Activated CD4-positive, alpha-beta T cell treated with anti-CD3 and anti-CD28 coated beads, Interleukin-2, amount 10 ng/mL, durations not matched to agents 7 days and 5 days (primary cell): ENCODE results near the gene ROBO1. TPM values are rescaled to one million over a fixed set of nuclear protein-coding genes. Genes with fewer than 3 reads are reported as not detected.

Experiments
- CTCF ChIA-PET: fragments of 350-600 bp; sonication (Branson Sonifier 250); formaldehyde crosslinking; loops from one replicate; lab custom pipeline; 2021; ENCODE audit warnings: antibody characterized with exemption; lab: Charles Lee
- POLR2A ChIA-PET: fragments of 350-600 bp; sonication (Branson Sonifier 250); formaldehyde crosslinking; loops from one replicate; lab custom pipeline; 2021; ENCODE audit warnings: antibody characterized with exemption; lab: Charles Lee
- DNase-seq: peaks from one replicate; pipeline ENCODE4 v3.0.0-alpha.2; 2020
- H3K27ac Mint-ChIP-seq: one replicate; pipeline ENCODE4 v1.8.0; 2021; ENCODE audit warnings: mild to moderate bottlenecking, moderate library complexity, mixed read lengths
- H3K27me3 Mint-ChIP-seq: one replicate; pipeline ENCODE4 v1.8.0; 2021; ENCODE audit warnings: mixed read lengths
- H3K36me3 Mint-ChIP-seq: one replicate; pipeline ENCODE4 v1.8.0; 2021; ENCODE audit warnings: low read depth, mixed read lengths
- H3K4me1 Mint-ChIP-seq: one replicate; pipeline ENCODE4 v1.8.0; 2021; ENCODE audit warnings: mixed read lengths
- H3K4me3 Mint-ChIP-seq: one replicate; pipeline ENCODE4 v1.8.0; 2021; ENCODE audit warnings: mild to moderate bottlenecking, moderate library complexity, mixed read lengths
- H3K9me3 Mint-ChIP-seq: one replicate; pipeline ENCODE4 v1.8.0; 2021; ENCODE audit warnings: mixed read lengths
- total RNA-seq, 2 experiments: library from RNA; stranded (reverse); gene quantifications; one replicate each; pipeline ENCODE4 v1.2.3, GENCODE V29; 2021

ROBO1 gene
- total RNA-seq, 2 experiments from 2014 or later, result 0.55 to 0.62 TPM

GRCh38 chr3:78745847-78746246 lies 1022.0 kb downstream of the ROBO1 start:
- POLR2A ChIA-PET, result no interaction called here
- Mint-ChIP-seq H3K9me3 (peaks cover 5% of the 10 kb centered on the region), H3K4me3 (no peak overlapping the region), H3K4me1 (no peaks in the 10 kb centered on the region), H3K27me3 (no peaks in the 10 kb centered on the region), H3K36me3 (no peaks in the 10 kb centered on the region), H3K27ac (no peak overlapping the region)
- CTCF ChIA-PET, result no interaction called here
- DNase-seq, result no peak

- no peak for DNase-seq
- Mint-ChIP-seq H3K27ac (no peak overlapping the region), H3K4me3 (no peak overlapping the region), H3K27me3 (no peaks in the 10 kb centered on the region), H3K36me3 (no peaks in the 10 kb centered on the region), H3K9me3 (peaks cover 5% of the 10 kb centered on the region), H3K4me1 (no peaks in the 10 kb centered on the region)
- CTCF ChIA-PET, result no interaction called here
- POLR2A ChIA-PET, result no interaction called here
Observed at GRCh38 chr3:78742491-78742890, 1025.3 kb downstream of the ROBO1 start.

- H3K36me3 Mint-ChIP-seq, result no peaks in the 10 kb centered on the region
- no peak overlapping the region for H3K27ac Mint-ChIP-seq
- H3K9me3 Mint-ChIP-seq, result peaks cover 5% of the 10 kb centered on the region
- no peak for DNase-seq
- H3K4me3 Mint-ChIP-seq, result no peak overlapping the region
- POLR2A ChIA-PET, result no interaction called here
- no peaks in the 10 kb centered on the region for H3K4me1 Mint-ChIP-seq
- H3K27me3 Mint-ChIP-seq, result no peaks in the 10 kb centered on the region
- CTCF ChIA-PET, result no interaction called here
Observed at GRCh38 chr3:78742041-78742440, 1025.8 kb downstream of the ROBO1 start.

GRCh38 chr3:78741066-78741645 lies 1026.6 kb downstream of the ROBO1 start:
- H3K4me1 Mint-ChIP-seq, result no peaks in the 10 kb centered on the region
- no peak overlapping the region for H3K4me3 Mint-ChIP-seq
- peaks cover 5% of the 10 kb centered on the region for H3K9me3 Mint-ChIP-seq
- DNase-seq, result no peak
- H3K27ac Mint-ChIP-seq, result no peak overlapping the region
- H3K36me3 Mint-ChIP-seq, result no peaks in the 10 kb centered on the region
- CTCF ChIA-PET, result no interaction called here
- H3K27me3 Mint-ChIP-seq, result no peaks in the 10 kb centered on the region
- POLR2A ChIA-PET, result no interaction called here

GRCh38 chr3:78738833-78739232 lies 1029.0 kb downstream of the ROBO1 start:
- DNase-seq, result no peak
- Mint-ChIP-seq H3K27me3 (no peaks in the 10 kb centered on the region), H3K27ac (no peak overlapping the region), H3K9me3 (no peaks in the 10 kb centered on the region), H3K4me3 (no peak overlapping the region), H3K36me3 (no peaks in the 10 kb centered on the region), H3K4me1 (no peaks in the 10 kb centered on the region)
- ChIA-PET CTCF (no interaction called here), POLR2A (no interaction called here)

- Mint-ChIP-seq H3K36me3 (no peaks in the 10 kb centered on the region), H3K4me3 (no peak overlapping the region), H3K9me3 (no peaks in the 10 kb centered on the region), H3K4me1 (no peaks in the 10 kb centered on the region), H3K27ac (no peak overlapping the region), H3K27me3 (no peaks in the 10 kb centered on the region)
- POLR2A ChIA-PET, result no interaction called here
- CTCF ChIA-PET, result no interaction called here
- DNase-seq, result no peak
Observed at GRCh38 chr3:78737988-78738387, 1029.8 kb downstream of the ROBO1 start.

- Mint-ChIP-seq H3K4me3 (no peak overlapping the region), H3K27me3 (no peaks in the 10 kb centered on the region), H3K27ac (no peak overlapping the region), H3K36me3 (no peaks in the 10 kb centered on the region), H3K4me1 (no peaks in the 10 kb centered on the region), H3K9me3 (no peaks in the 10 kb centered on the region)
- CTCF ChIA-PET, result no interaction called here
- POLR2A ChIA-PET, result no interaction called here
- no peak for DNase-seq
Observed at GRCh38 chr3:78736863-78737262, 1030.9 kb downstream of the ROBO1 start.

- H3K27ac Mint-ChIP-seq, result no peak overlapping the region
- CTCF ChIA-PET, result no interaction called here
- no peaks in the 10 kb centered on the region for H3K4me1 Mint-ChIP-seq
- no peak for DNase-seq
- POLR2A ChIA-PET, result no interaction called here
- H3K9me3 Mint-ChIP-seq, result no peaks in the 10 kb centered on the region
- no peaks in the 10 kb centered on the region for H3K27me3 Mint-ChIP-seq
- no peaks in the 10 kb centered on the region for H3K36me3 Mint-ChIP-seq
- no peak overlapping the region for H3K4me3 Mint-ChIP-seq
Observed at GRCh38 chr3:78734048-78734637, 1033.7 kb downstream of the ROBO1 start.

- no peak overlapping the region for H3K27ac Mint-ChIP-seq
- ChIA-PET POLR2A (no interaction called here), CTCF (no interaction called here)
- H3K9me3 Mint-ChIP-seq, result no peaks in the 10 kb centered on the region
- no peaks in the 10 kb centered on the region for H3K4me1 Mint-ChIP-seq
- no peak for DNase-seq
- no peaks in the 10 kb centered on the region for H3K36me3 Mint-ChIP-seq
- no peak overlapping the region for H3K4me3 Mint-ChIP-seq
- no peaks in the 10 kb centered on the region for H3K27me3 Mint-ChIP-seq
Observed at GRCh38 chr3:78732893-78733292, 1034.9 kb downstream of the ROBO1 start.

GRCh38 chr3:78732471-78732870 lies 1035.3 kb downstream of the ROBO1 start:
- Mint-ChIP-seq H3K9me3 (no peaks in the 10 kb centered on the region), H3K27ac (no peak overlapping the region), H3K4me3 (no peak overlapping the region), H3K36me3 (no peaks in the 10 kb centered on the region), H3K4me1 (no peaks in the 10 kb centered on the region), H3K27me3 (no peaks in the 10 kb centered on the region)
- CTCF ChIA-PET, result no interaction called here
- DNase-seq, result no peak
- POLR2A ChIA-PET, result no interaction called here

- H3K36me3 Mint-ChIP-seq, result no peaks in the 10 kb centered on the region
- no peaks in the 10 kb centered on the region for H3K4me1 Mint-ChIP-seq
- no peak overlapping the region for H3K27ac Mint-ChIP-seq
- H3K9me3 Mint-ChIP-seq, result no peaks in the 10 kb centered on the region
- ChIA-PET POLR2A (no interaction called here), CTCF (no interaction called here)
- DNase-seq, result no peak
- H3K4me3 Mint-ChIP-seq, result no peak overlapping the region
- no peaks in the 10 kb centered on the region for H3K27me3 Mint-ChIP-seq
Observed at GRCh38 chr3:78729946-78730345, 1037.9 kb downstream of the ROBO1 start.

- no peak for DNase-seq
- ChIA-PET POLR2A (no interaction called here), CTCF (no interaction called here)
- H3K9me3 Mint-ChIP-seq, result no peaks in the 10 kb centered on the region
- H3K4me1 Mint-ChIP-seq, result no peaks in the 10 kb centered on the region
- no peak overlapping the region for H3K4me3 Mint-ChIP-seq
- H3K36me3 Mint-ChIP-seq, result no peaks in the 10 kb centered on the region
- no peaks in the 10 kb centered on the region for H3K27me3 Mint-ChIP-seq
- no peak overlapping the region for H3K27ac Mint-ChIP-seq
Observed at GRCh38 chr3:78728406-78729145, 1039.2 kb downstream of the ROBO1 start.

- H3K4me1 Mint-ChIP-seq, result no peaks in the 10 kb centered on the region
- no peaks in the 10 kb centered on the region for H3K9me3 Mint-ChIP-seq
- ChIA-PET POLR2A (no interaction called here), CTCF (no interaction called here)
- no peak overlapping the region for H3K27ac Mint-ChIP-seq
- no peak for DNase-seq
- no peaks in the 10 kb centered on the region for H3K36me3 Mint-ChIP-seq
- no peaks in the 10 kb centered on the region for H3K27me3 Mint-ChIP-seq
- H3K4me3 Mint-ChIP-seq, result no peak overlapping the region
Observed at GRCh38 chr3:78726545-78726944, 1041.3 kb downstream of the ROBO1 start.
